Upper lobe of left lung (tissue), 4 donors: ENCODE data around the gene STX1A.

Experiments
- CTCF ChIP-seq, 6 experiments: fragments of 450-650 bp in 4 of 6; fragments of 200-600 bp in 2 of 6; sonication (generic) in 2 of 6; IDR thresholded peaks; one replicate each; pipeline ENCODE4 v1.5.1; 2016 to 2019; ENCODE audit warnings: antibody characterized with exemption in 6 of 6
- POLR2A ChIP-seq, 4 donors: fragments of 450-650 bp; IDR thresholded peaks; one replicate each; pipeline ENCODE4 v1.5.1; 2016 to 2017; ENCODE audit warnings: antibody characterized with exemption in 4 of 4, mild to moderate bottlenecking in 2 of 4
- POLR2AphosphoS5 ChIP-seq, 2 donors: sonication (generic); formaldehyde crosslinking; IDR thresholded peaks; one replicate each; pipeline ENCODE4 v1.5.1; 2017; ENCODE audit warnings: antibody characterized with exemption in 2 of 2

DNA sequence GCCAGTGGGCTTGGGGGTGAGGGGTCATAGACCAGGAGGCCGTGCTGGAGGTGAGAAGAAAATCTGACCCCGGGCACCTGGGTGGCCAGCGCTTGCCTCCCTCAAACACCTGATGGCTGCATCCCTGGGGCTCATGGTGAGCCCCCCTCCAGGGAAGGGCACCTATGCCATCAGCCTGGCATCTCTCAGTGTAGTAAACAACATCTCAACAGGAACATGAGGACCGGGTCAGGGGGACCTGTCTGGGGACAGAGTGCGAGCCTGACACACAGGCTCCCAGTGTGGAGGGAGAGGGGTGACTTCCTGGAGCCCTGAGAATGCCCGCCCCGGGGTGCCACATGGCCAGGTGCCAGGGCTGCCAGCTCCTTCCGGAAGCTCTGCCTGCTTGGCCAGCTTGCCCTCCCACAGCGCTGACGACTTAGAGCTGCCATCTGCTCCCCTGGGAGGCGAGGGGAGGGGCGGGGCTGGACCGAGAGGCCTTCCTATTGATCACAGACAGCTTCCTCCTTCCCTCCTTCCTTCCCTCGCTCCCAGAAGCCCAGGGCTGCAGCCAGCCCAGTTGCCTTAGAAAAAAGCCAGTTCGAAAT, 12.3 kb downstream of the STX1A start:
- no peak for TF ChIP-seq CTCF (IDR thresholded peaks at IDR 0.05)
- TF ChIP-seq POLR2AphosphoS5 (IDR thresholded peaks at IDR 0.05), result no peak
- TF ChIP-seq POLR2A (IDR thresholded peaks at IDR 0.05), result no peak
